SK-N-SH treated with all-trans-retinoic acid at 6 μM for 48 hours (cell line): Measurements from ENCODE around the gene RYK.

Source experiments
- ATAC-seq: fragments of 200-7000 bp; cut with Tn5 transposase; 3 replicates; pipeline ENCODE4 v1.9.1; 2020; ENCODE audit warnings: mild to moderate bottlenecking, moderate library complexity
- ARNTL ChIP-seq: fragments of 450-650 bp; formaldehyde crosslinking; IDR thresholded peaks from 2 replicates; pipeline ENCODE4 v1.5.0; 2020; ENCODE audit warnings: low read depth, mild to moderate bottlenecking, moderate library complexity, borderline replicate concordance
- BACH2 ChIP-seq: fragments of 250-450 bp; sonication (Bioruptor Pico); IDR thresholded peaks from 2 replicates; pipeline ENCODE4 v1.9.0; 2021; ENCODE audit warnings: mild to moderate bottlenecking, borderline replicate concordance
- CSRNP3 ChIP-seq: fragments of 250-450 bp; sonication (Bioruptor Pico); IDR thresholded peaks from 2 replicates; pipeline ENCODE4 v1.5.1; 2021; ENCODE audit warnings: mild to moderate bottlenecking, moderate library complexity
- ESRRG ChIP-seq: fragments of 250-450 bp; sonication (Bioruptor Pico); IDR thresholded peaks from 2 replicates; pipeline ENCODE4 v1.6.1; 2021; ENCODE audit warnings: mild to moderate bottlenecking
- GLIS3 ChIP-seq: fragments of 250-450 bp; sonication (Bioruptor Pico); IDR thresholded peaks from 2 replicates; pipeline ENCODE4 v1.5.0; 2020; ENCODE audit warnings: mild to moderate bottlenecking, moderate library complexity
- ISL1 ChIP-seq: fragments of 250-450 bp; sonication (Bioruptor Pico); IDR thresholded peaks from 2 replicates; pipeline ENCODE4 v2.1.2; 2022; ENCODE audit warnings: mild to moderate bottlenecking, moderate library complexity
- OSR1 ChIP-seq: fragments of 250-450 bp; sonication (Bioruptor Pico); IDR thresholded peaks from 2 replicates; pipeline ENCODE4 v1.8.0; 2022; ENCODE audit warnings: moderate library complexity, mild to moderate bottlenecking, inconsistent platforms
- PATZ1 ChIP-seq: fragments of 250-450 bp; sonication (Bioruptor Pico); IDR thresholded peaks from 2 replicates; pipeline ENCODE4 v1.8.0; 2020; ENCODE audit warnings: mild to moderate bottlenecking, moderate library complexity, borderline replicate concordance
- PPARA ChIP-seq: fragments of 250-450 bp; sonication (Bioruptor Pico); IDR thresholded peaks from 2 replicates; pipeline ENCODE4 v1.5.0; 2020; ENCODE audit warnings: mild to moderate bottlenecking, borderline replicate concordance
- RARB ChIP-seq: fragments of 250-450 bp; sonication (Bioruptor Pico); IDR thresholded peaks from 2 replicates; pipeline ENCODE4 v1.8.0; 2021; ENCODE audit warnings: mild to moderate bottlenecking, moderate library complexity
- SNAI2 ChIP-seq: fragments of 250-450 bp; sonication (Bioruptor Pico); IDR thresholded peaks from 2 replicates; pipeline ENCODE4 v1.5.0; 2020; ENCODE audit warnings: mild to moderate bottlenecking, moderate library complexity
- TCF4 ChIP-seq: fragments of 250-450 bp; sonication (Bioruptor Pico); IDR thresholded peaks from 2 replicates; pipeline ENCODE4 v1.8.0; 2021; ENCODE audit warnings: mild to moderate bottlenecking, moderate library complexity, borderline replicate concordance
- TOX ChIP-seq: fragments of 250-450 bp; sonication (Bioruptor Pico); IDR thresholded peaks from 2 replicates; pipeline ENCODE4 v1.8.0; 2021; ENCODE audit warnings: mild to moderate bottlenecking, moderate library complexity, borderline replicate concordance
- TSHZ2 ChIP-seq: fragments of 250-450 bp; sonication (Bioruptor Pico); IDR thresholded peaks from 2 replicates; pipeline ENCODE4 v1.5.0; 2020; ENCODE audit warnings: mild to moderate bottlenecking, moderate library complexity
- ZC3H10 ChIP-seq: fragments of 250-450 bp; sonication (Bioruptor Pico); IDR thresholded peaks from 2 replicates; pipeline ENCODE4 v1.5.1; 2021; ENCODE audit warnings: mild to moderate bottlenecking, moderate library complexity
- ZFP3 ChIP-seq: fragments of 250-450 bp; sonication (Bioruptor Pico); IDR thresholded peaks from 2 replicates; pipeline ENCODE4 v1.5.0; 2020; ENCODE audit warnings: mild to moderate bottlenecking, moderate library complexity
- ZFP30 ChIP-seq: fragments of 450-650 bp; formaldehyde crosslinking; IDR thresholded peaks from 2 replicates; pipeline ENCODE4 v1.5.0; 2022; ENCODE audit warnings: mild to moderate bottlenecking, moderate library complexity
- ZNF70 ChIP-seq: fragments of 450-650 bp; formaldehyde crosslinking; IDR thresholded peaks from 2 replicates; pipeline ENCODE4 v1.5.0; 2020; ENCODE audit warnings: mild to moderate bottlenecking, moderate library complexity
- ZNF8 ChIP-seq: fragments of 450-650 bp; formaldehyde crosslinking; IDR thresholded peaks from 2 replicates; pipeline ENCODE4 v1.5.0; 2020; ENCODE audit warnings: mild to moderate bottlenecking, moderate library complexity
- TF ChIP-seq, protein P1 (sequence below): fragments of 250-450 bp; sonication (Bioruptor Pico); IDR thresholded peaks from 2 replicates; pipeline ENCODE4 v1.8.0; 2021; ENCODE audit warnings: low read depth, mild to moderate bottlenecking, moderate library complexity, borderline replicate concordance
- TF ChIP-seq, protein P2 (sequence below): fragments of 250-450 bp; sonication (Bioruptor Pico); IDR thresholded peaks from 2 replicates; pipeline ENCODE4 v1.5.1; 2020; ENCODE audit warnings: low read depth, mild to moderate bottlenecking, moderate library complexity

RYK gene

DNA sequence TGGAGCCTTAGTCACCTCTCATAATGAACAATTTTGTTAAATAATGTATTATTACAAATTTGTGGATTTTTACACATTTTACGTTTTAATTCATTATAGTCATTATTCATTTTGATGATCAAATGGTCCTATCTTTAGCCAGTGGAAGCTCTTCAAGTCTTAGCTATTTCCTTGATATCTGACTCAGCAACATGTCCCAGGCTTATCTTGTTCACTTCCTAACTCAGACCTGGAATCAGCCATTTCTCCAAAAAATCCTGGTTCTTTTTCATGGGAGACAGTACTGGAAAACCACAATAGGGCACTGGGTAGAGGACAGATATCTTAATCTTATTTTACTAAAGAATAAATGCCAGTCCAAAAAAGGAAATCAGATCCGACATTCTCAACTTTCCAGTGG, 56.4 kb downstream of the RYK start:
- no peak for ATAC-seq
- TF ChIP-seq OSR1 (CRISPR knock-in tag) (no peak), ZNF70 (CRISPR knock-in tag) (no peak), GLIS3 (no peak), ARNTL (CRISPR knock-in tag) (no peak), RARB (CRISPR knock-in tag) (no peak), SNAI2 (CRISPR knock-in tag) (no peak), PATZ1 (CRISPR knock-in tag) (no peak), TCF4 (CRISPR knock-in tag) (no peak), ISL1 (no peak), CSRNP3 (CRISPR knock-in tag) (no peak), BACH2 (CRISPR knock-in tag) (no peak), ESRRG (CRISPR knock-in tag) (no peak), ZNF8 (CRISPR knock-in tag) (no peak), ZFP30 (CRISPR knock-in tag) (no peak), ZC3H10 (CRISPR knock-in tag) (no peak), TSHZ2 (no peak)
- TF ChIP-seq, protein P1, sequence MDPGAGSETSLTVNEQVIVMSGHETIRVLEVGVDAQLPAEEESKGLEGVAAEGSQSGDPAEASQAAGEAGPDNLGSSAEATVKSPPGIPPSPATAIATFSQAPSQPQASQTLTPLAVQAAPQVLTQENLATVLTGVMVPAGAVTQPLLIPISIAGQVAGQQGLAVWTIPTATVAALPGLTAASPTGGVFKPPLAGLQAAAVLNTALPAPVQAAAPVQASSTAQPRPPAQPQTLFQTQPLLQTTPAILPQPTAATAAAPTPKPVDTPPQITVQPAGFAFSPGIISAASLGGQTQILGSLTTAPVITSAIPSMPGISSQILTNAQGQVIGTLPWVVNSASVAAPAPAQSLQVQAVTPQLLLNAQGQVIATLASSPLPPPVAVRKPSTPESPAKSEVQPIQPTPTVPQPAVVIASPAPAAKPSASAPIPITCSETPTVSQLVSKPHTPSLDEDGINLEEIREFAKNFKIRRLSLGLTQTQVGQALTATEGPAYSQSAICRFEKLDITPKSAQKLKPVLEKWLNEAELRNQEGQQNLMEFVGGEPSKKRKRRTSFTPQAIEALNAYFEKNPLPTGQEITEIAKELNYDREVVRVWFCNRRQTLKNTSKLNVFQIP (CRISPR knock-in tag) = no peak

- no peak for ATAC-seq
- TF ChIP-seq OSR1 (CRISPR knock-in tag) = no peak
- TF ChIP-seq TCF4 (CRISPR knock-in tag) = no peak
- no peak for TF ChIP-seq TOX (CRISPR knock-in tag)
- no peak for TF ChIP-seq ZC3H10 (CRISPR knock-in tag)
- no peak for TF ChIP-seq PATZ1 (CRISPR knock-in tag)
- no peak for TF ChIP-seq ZFP3 (CRISPR knock-in tag)
- no peak for TF ChIP-seq GLIS3
- TF ChIP-seq CSRNP3 (CRISPR knock-in tag) = no peak
- no peak for TF ChIP-seq ESRRG (CRISPR knock-in tag)
- no peak for TF ChIP-seq TSHZ2
- TF ChIP-seq, protein P2, sequence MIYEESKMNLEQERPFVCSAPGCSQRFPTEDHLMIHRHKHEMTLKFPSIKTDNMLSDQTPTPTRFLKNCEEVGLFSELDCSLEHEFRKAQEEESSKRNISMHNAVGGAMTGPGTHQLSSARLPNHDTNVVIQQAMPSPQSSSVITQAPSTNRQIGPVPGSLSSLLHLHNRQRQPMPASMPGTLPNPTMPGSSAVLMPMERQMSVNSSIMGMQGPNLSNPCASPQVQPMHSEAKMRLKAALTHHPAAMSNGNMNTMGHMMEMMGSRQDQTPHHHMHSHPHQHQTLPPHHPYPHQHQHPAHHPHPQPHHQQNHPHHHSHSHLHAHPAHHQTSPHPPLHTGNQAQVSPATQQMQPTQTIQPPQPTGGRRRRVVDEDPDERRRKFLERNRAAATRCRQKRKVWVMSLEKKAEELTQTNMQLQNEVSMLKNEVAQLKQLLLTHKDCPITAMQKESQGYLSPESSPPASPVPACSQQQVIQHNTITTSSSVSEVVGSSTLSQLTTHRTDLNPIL (CRISPR knock-in tag) = no peak
- no peak for TF ChIP-seq SNAI2 (CRISPR knock-in tag)
- no peak for TF ChIP-seq ZFP30 (CRISPR knock-in tag)
- TF ChIP-seq, protein P1 (CRISPR knock-in tag) = no peak
- no peak for TF ChIP-seq ZNF8 (CRISPR knock-in tag)
- no peak for TF ChIP-seq PPARA
- TF ChIP-seq RARB (CRISPR knock-in tag) = no peak
Observed at GRCh38 chr3:134190250-134190649, 60.4 kb downstream of the RYK start.
